ENCODE data around the gene DCAF6. TPM values are rescaled to one million over a fixed set of nuclear protein-coding genes. Genes with fewer than 3 reads are reported as not detected.
A peak's percentile ranks its signal among the peaks of the same experiment; 100 is the strongest.

DCAF6 gene
- total and polyA plus RNA-seq, 4 donors, result 19.7 to 120 (median 28.2) TPM

- DNase-seq (no peak), ATAC-seq (ENCODE audit: insufficient read depth, low FRiP score) (no peak)
- Histone ChIP-seq H3K9me3 (ENCODE audit: control insufficient read depth in 4 of 4, insufficient read depth in 3 of 4, low read length in 3 of 4) (peaks cover 0 to 2% (median 0%) of the 10 kb centered on the region in 4 donors), H3K36me3 (ENCODE audit: control insufficient read depth in 4 of 4, insufficient read depth in 4 of 4, low read length in 4 of 4) (no peaks in the 10 kb centered on the region), H3K4me3 (no peak overlapping the region), H3K4me1 (ENCODE audit: control insufficient read depth in 5 of 5, insufficient read depth in 5 of 5, low read length in 5 of 5) (peaks cover 0 to 26% (median 10%) of the 10 kb centered on the region in 5 donors), H3K27me3 (ENCODE audit: control insufficient read depth in 3 of 3, insufficient read depth in 3 of 3, low read length in 2 of 3) (no peaks in the 10 kb centered on the region), H3K27ac (ENCODE audit: low read depth in 1 of 2, low read length in 1 of 2) (peak overlapping the region in 1 of 2 donors; percentile 78), H3K9ac (ENCODE audit: insufficient read depth in 1 of 2, low read length in 2 of 2) (peak overlapping the region in 1 of 2 donors; percentile 93)
- no peak for TF ChIP-seq CTCF (IDR thresholded peaks at IDR 0.05; ENCODE audit: control extremely low read depth, extremely low read depth)
- 75 to 85% methylated on average over 4 of the region's 4 CpGs for WGBS, 2 donors
Measured at GRCh38 chr1:167933788-167934187, 2.7 kb upstream of the DCAF6 start.

- Histone ChIP-seq H3K27ac (ENCODE audit: low read depth in 1 of 2, low read length in 1 of 2) (peak overlapping the region; percentile 94 to 98), H3K27me3 (ENCODE audit: control insufficient read depth in 3 of 3, insufficient read depth in 3 of 3, low read length in 2 of 3) (no peaks in the 10 kb centered on the region), H3K4me1 (ENCODE audit: control insufficient read depth in 5 of 5, insufficient read depth in 5 of 5, low read length in 5 of 5) (peaks cover 0 to 26% (median 10%) of the 10 kb centered on the region in 5 donors), H3K36me3 (ENCODE audit: control insufficient read depth in 4 of 4, insufficient read depth in 4 of 4, low read length in 4 of 4) (no peaks in the 10 kb centered on the region), H3K9ac (ENCODE audit: insufficient read depth in 1 of 2, low read length in 2 of 2) (peak overlapping the region; percentile 93 to 94), H3K9me3 (ENCODE audit: control insufficient read depth in 4 of 4, insufficient read depth in 3 of 4, low read length in 3 of 4) (peaks cover 0 to 2% (median 0%) of the 10 kb centered on the region in 4 donors), H3K4me3 (no peak overlapping the region)
- WGBS, 2 donors, result 20 to 22% methylated on average over 4 of the region's 4 CpGs
- TF ChIP-seq CTCF (IDR thresholded peaks at IDR 0.05; ENCODE audit: control extremely low read depth, extremely low read depth), result no peak
- ATAC-seq (ENCODE audit: insufficient read depth, low FRiP score) (no peak), DNase-seq (peak in 1 of 3 donors; percentile 75)
Measured at GRCh38 chr1:167934426-167935215, 1.9 kb upstream of the DCAF6 start.

- Histone ChIP-seq H3K27ac (ENCODE audit: low read depth in 1 of 2, low read length in 1 of 2) (peak overlapping the region; percentile 94 to 98), H3K9me3 (ENCODE audit: control insufficient read depth in 4 of 4, insufficient read depth in 3 of 4, low read length in 3 of 4) (peaks cover 0 to 2% (median 0%) of the 10 kb centered on the region in 4 donors), H3K4me3 (peak overlapping the region; percentile 73), H3K4me1 (ENCODE audit: control insufficient read depth in 5 of 5, insufficient read depth in 5 of 5, low read length in 5 of 5) (peaks cover 0 to 26% (median 10%) of the 10 kb centered on the region in 5 donors), H3K36me3 (ENCODE audit: control insufficient read depth in 4 of 4, insufficient read depth in 4 of 4, low read length in 4 of 4) (no peaks in the 10 kb centered on the region), H3K9ac (ENCODE audit: insufficient read depth in 1 of 2, low read length in 2 of 2) (peak overlapping the region; percentile 93 to 94), H3K27me3 (ENCODE audit: control insufficient read depth in 3 of 3, insufficient read depth in 3 of 3, low read length in 2 of 3) (no peaks in the 10 kb centered on the region)
- DNase-seq (peak; percentile 35 to 75 (median 60)), ATAC-seq (ENCODE audit: insufficient read depth, low FRiP score) (peak; percentile 1)
- no peak for TF ChIP-seq CTCF (IDR thresholded peaks at IDR 0.05; ENCODE audit: control extremely low read depth, extremely low read depth)
- WGBS, 2 donors, result 0 to 1% methylated on average over 40 to 45 of the region's 45 CpGs
Measured at GRCh38 chr1:167935216-167936067, 1.0 kb upstream of the DCAF6 start.

Measured in lung (tissue), 12 donors.